Right ventricle myocardium inferior (tissue), 1 donor: ENCODE measurements around the gene TAS1R3. TPM values are rescaled to one million over a fixed set of nuclear protein-coding genes. Genes with fewer than 3 reads are reported as not detected.

Experiments used
- ATAC-seq: fragments of 200-7000 bp; cut with Tn5 transposase; one replicate; pipeline ENCODE4 v1.9.1; 2020; ENCODE audit warnings: mild to moderate bottlenecking, moderate library complexity
- DNase-seq: peaks from one replicate; pipeline ENCODE4 v3.0.0; 2021; ENCODE audit errors: missing footprints
- intact Hi-C: fragments of 100-400 bp; cut with DNase I; formaldehyde crosslinking; loops from one replicate; pipeline ENCODE4 v1.11.0; 2022
- total RNA-seq: library from RNA; stranded (reverse); fragmentation: NEBNext Ultra II Directional; extraction: Animal tissue kit (Norgen Biotek cat#: 25700); gene quantifications from one replicate; pipeline ENCODE4 v1.2.1, GENCODE V29; 2021
- donor health status: DM: no; HTN: yes; CAD: no; lungs with severe emphysema.

The TAS1R3 gene
- total RNA-seq, 1 donor from 2014 or later: 0.51 TPM

DNA sequence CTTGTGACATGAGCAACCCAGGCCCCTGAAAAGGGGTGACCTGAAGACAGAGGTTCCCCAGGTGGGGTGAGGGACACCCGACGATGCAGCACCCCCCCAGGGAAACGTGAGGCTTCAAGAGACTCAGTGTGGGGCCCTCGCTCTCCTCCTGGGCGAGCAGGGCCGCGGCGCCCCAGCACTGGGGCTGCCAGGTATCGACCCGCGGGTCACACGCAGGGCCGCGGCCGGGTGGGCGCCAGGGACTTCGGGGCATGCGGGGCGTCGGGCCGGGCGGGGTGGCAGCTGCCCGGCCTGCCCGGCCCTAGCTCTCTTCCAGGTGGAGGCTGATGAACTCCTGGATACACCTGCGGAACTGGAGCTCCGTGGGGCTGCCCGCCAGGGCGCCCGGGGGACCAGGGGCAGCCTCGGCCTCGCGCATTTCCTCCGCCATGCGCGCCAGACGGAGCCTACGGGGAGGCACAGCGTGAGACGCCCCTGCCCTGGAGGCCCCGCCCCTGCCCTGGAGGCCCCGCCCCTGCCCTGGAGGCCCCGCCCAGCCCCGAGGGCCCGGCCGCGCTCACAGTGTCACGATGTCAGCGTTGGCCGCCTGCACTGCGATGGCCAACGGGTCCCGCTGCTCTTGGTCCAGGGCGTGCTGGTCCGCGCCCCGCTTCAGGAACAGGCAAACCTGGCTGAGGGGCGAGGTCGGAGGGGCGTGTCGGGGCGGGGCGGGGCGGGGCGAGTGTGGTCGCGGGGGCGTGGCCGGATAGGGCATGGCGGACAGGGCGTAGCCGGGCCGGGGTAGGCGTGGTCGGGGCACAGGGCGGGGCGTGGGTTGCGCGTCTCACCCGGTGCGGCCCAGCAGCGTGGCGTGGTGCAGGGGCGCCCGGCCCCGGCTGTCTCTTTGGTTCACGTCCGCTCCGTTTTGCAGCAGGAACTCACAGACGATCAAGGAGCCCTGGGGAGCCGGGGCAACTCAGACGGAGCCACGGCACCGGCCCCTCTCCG is 37.5 kb upstream of the TAS1R3 start:
- intact Hi-C loops: no loop called here
- no peak for DNase-seq
- no peak for ATAC-seq

DNA sequence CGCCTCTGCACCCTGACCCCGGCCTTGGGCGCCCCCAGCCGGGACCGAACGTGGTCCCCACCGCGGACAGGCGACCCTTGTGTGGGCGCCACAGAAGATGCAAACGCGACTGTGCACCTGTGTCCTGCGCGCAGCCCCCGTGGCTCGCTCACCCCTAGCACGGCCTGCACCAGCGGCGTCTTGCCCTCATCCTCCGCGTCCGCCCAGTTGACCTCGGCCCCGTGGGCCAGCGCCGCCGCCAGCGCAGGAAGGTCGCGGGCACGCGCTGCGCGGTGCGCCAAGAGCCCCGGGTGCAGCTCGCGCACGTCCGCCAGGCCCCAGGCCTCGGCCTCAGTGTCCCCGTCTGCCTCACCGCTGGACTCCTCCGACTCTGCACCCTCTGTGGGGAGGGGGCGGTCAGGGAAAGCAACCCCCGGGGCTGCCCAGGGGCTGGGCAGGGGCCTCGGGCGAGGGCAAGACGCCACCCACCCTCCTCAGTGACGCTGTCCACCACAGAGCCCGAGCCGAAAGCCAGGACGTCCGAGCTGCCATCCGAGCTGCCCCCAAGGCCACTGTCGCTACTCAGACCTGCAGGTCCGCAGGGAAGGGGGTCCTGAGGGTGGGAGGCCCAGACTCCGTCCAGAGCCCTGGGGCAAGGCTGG is 36.7 kb upstream of the TAS1R3 start:
- intact Hi-C loops: no loop called here
- ATAC-seq (no peak), DNase-seq (no peak)

DNA sequence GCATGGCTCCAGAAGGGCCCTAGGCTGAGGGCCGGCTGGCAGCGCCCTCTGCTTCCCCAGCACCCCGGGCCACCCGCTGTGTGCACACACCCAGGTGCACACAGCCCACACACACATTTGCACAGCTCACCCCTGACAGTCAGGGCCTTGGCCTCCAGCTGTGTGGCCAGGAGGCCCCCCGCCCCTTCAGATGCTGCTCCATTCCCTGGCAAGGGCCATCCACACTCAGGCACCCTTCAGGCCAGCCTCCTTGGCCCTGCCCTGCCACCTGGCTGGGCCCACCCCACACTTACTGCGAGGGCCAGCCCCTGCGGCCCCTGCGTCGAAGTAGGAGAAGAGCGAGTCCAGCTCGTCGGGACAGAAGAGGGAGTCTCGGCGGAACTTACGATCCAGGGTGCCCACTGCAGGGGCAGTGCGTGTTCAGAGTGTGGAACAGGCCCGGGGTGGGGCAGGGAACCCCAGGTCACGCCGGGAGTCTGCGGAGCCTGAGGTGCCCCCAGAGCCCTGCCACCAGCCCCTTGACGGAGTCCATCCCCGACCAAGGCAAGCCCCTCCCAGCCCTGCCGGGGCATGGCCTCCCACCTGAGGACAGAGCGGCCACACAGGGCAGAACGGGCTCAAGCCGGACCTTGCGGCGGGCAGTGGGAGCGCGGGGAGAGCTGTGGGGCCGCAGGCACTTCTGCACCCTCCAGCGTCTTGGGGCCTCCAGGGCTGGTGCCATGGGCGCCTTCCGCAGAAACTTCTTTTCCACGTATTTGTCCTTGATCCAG is 35.7 kb upstream of the TAS1R3 start:
- ATAC-seq (no peak), DNase-seq (no peak)
- intact Hi-C loops: no loop called here

DNA sequence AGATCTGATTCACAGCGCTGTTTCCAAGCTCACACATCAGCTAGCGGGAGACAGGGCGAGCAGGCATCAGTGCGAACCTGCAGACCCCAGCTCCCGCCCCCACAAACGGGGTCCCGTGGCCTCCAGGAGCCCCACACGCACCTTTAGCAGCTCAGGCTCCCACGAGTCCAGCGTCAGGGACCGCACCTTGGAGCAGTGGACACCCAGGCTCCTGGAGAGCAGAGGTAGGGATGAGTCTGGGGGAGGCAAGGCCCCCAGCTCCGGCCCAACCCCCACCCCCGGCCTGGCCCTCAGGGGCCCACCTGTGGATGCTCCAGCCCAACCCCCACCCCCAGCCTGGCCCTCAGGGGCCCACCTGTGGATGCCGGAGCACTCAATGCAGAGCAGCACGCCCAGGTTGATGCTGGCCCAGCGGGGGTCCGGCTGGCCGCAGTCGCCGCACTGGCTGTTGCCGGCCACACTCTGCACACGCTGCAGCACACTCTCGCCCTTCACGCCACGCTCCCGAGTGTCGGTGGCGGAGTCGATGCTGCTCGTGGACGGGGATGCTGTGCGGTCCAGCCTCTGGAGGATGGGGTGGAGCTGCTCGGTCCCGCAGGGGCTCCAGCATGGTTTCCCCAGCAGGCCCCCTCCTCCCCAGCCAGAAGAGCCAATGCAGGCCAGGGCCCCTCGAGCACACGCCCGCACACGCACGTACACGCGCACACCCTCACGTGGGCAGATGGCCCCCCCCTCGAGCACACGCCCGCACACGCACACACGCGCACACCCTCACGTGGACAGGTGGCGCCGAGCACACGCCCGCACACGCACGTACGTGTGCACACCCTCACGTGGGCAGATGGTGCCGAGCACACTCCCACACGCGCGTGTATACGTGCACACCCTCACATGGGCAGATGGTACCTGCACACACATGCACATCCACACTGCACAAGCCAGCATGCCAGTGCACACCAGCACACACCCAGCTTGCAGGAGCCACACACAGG is 34.7 kb upstream of the TAS1R3 start:
- intact Hi-C loops: no loop called here
- DNase-seq (no peak), ATAC-seq (no peak)

DNA sequence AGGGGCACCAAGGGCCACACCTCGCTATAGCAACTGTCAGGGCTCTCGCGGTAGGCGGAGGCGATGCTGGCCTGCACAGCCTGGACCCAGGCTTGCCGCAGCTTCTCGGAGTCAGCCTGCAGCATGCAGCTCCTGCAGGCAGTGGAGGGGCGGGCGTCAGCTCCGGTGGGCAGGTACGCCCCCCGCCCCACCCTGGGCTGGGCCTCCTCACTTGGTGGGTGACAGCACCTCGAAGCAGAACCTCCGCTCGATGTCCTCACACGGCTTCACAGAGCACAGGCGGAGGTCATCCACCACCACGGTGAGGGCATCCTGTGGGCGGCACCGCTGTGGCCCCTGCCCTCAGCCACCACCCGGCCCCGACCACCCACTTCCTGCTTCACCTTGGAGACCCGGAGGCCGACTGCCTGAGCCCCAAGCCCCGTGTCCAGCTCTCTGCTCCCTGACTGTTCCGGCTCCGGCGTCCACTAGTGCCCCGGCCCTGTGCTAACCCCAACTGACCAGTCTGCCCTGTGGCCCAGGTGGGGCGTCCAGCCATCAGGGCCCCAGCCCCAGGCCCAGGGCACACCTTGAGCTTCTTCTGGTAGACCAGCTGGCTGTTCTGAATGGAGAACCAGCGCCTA is 33.2 kb upstream of the TAS1R3 start:
- intact Hi-C loops: no loop called here
- no peak for DNase-seq
- no peak for ATAC-seq

DNA sequence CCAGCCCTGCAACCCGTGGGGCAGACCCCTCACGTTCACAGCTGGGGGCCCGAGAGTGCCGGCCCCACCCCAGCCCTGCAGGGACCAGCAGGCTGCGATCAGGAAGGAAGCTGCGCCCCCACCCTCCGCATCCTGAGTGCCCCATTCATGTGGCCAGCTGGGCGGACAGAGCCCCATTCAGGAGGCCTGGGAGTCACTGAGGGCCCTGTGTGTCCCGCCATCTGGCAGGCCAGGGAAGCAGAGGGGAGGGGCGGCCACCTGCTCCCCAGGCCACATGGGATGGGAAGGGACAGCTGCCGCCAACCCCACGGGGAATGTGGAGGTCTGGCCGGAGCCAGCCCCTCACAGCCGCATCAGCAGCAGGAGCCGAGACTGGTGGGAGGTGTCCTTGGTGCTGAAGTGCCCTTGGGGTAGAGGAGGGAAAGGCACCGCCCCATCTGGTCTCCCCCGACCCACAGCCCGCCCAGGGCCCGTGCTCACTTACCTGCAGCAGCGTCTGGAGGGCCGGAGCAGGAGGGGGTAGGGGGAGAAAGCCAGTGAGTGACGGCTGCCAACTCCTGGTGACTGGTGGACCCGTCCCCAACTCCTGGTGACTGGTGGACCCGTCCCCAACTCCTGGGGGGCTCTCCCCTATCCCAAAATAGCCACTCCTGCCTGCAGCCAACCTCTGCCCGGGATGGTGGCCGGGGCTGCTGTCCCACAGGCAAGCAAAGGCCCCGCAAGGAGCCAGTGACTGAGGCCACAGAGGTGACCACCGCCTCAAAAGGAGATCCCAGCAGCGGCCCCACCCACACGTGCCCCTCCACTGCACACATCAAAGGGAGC is 32.0 kb upstream of the TAS1R3 start:
- no peak for DNase-seq
- intact Hi-C loops: no loop called here
- no peak for ATAC-seq

DNA sequence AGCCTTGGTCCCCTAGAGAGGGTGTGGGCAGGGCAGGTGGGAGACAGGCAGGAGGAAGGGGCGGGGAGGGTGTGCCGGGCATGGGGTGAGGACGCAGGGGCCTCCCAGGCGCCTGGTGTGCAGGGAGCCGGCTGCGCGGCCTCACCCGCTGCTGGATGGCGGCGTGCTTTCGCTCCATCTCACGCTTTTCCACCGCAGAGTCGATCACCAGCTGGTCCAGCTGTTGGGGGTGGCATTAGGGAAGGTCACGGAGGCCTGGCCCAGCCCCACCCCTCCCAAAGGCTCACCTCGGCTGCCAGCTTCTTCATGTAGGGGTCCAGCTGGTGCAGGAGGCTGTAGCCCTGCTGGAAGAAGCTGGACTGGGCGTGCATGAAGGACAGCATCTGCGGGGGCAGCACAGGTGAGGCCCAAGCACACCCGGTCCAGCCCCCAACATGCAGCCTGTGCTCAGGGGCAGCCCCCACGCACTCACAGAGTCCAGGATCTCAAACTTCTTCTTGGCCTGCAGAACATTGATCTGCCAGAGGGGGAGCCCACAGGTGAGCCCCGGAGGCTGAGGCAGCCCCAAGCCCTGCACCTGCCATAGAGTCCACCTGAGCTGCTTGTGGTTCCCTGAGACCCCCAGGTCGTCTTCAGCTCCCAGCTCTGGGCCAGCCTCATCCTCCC is 31.3 kb upstream of the TAS1R3 start:
- ATAC-seq: no peak
- DNase-seq: no peak
- intact Hi-C loops: no loop called here

DNA sequence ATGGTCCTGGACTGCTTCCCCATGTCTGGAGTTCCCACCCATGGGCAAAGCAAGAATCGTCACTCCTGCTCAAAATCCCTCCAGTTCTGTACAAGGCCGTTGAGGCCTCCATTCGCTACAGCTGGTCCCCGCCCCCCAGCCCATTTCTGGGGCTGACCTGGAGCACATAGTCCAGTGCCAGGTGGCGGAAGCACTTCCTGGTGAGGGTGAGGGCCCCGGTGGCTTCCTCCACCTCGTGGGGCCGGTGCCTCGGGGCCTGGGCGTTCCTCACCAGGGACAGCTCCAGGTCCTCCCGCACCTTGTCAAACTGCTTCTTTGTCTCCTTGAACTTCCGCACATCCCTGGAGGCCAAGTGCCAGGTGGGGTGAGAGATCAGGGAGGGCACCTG is 30.7 kb upstream of the TAS1R3 start:
- intact Hi-C loops: no loop called here

DNA sequence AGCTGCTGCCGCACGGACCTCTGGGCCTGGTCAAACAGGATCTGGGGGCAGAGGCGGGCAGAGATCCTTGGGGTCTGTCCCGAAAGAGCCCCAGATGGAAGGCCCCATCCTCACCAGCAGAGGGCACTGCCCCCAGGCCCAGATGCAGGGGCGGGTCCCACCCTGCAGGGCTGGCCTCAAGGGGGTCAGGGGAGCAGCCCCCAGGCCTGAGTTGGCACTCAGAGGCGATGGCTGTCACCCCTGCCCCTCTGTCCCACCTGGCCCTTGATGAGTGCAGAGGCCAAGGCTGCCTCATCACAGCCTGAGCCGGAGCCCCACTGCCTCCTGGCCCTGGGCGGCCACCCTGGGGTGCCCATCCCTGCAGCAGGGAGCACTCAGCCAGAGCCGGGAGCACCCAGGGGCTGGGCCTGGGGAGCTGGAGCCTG is 29.1 kb upstream of the TAS1R3 start:
- DNase-seq (no peak), ATAC-seq (no peak)
- intact Hi-C loops: no loop called here

More for the DNA sequence above, 30.7 kb upstream of the TAS1R3 start:
- no peak for ATAC-seq
- no peak for DNase-seq

DNA sequence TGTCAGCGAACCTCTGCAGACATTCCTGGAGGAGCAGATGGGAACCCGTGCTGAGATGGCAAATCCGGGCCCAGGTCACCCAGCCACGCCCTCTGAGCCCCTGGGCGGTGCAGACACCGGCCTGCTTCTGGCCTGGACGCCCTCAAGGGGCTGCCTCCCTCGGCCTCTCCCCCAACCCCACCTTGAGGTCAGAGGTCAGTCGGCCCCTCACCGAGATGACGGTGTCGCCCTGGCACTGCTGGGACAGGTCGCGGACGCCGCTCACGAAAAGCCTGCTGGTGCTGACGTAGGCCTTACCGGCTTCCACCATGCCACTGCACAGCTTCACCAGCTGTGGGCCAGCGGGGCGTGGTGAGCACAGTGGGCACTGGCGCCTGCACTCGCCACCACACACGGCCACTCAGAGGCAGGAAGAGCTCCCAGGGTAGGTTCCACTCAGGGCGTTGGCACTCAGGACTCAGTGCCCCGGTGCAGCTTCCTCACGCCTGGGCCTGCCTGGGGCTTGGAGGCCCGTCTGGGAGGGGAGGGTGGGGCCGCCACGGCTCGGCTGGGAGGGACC is 28.1 kb upstream of the TAS1R3 start:
- ATAC-seq (no peak), DNase-seq (no peak)
- intact Hi-C loops: no loop called here

DNA sequence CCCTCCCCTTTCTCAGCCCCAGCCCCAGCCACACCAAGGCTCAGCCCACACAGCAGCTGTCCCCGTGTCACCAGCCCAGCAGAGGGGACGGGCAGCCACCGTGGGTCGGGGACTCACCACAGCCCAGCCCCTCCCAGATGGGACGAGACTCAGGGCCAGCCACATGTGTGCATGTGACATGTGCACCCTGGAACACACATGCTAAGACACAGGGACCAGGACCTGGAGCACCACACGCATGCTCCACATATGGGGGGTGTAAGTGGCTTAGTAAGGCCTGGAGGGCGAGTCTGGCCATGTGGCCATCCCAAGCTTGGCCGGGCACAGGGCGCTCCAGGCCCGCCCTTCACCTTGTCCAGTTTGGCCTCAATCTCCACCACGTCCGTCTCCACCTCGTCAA is 27.3 kb upstream of the TAS1R3 start:
- no peak for DNase-seq
- intact Hi-C loops: no loop called here
- no peak for ATAC-seq

DNA sequence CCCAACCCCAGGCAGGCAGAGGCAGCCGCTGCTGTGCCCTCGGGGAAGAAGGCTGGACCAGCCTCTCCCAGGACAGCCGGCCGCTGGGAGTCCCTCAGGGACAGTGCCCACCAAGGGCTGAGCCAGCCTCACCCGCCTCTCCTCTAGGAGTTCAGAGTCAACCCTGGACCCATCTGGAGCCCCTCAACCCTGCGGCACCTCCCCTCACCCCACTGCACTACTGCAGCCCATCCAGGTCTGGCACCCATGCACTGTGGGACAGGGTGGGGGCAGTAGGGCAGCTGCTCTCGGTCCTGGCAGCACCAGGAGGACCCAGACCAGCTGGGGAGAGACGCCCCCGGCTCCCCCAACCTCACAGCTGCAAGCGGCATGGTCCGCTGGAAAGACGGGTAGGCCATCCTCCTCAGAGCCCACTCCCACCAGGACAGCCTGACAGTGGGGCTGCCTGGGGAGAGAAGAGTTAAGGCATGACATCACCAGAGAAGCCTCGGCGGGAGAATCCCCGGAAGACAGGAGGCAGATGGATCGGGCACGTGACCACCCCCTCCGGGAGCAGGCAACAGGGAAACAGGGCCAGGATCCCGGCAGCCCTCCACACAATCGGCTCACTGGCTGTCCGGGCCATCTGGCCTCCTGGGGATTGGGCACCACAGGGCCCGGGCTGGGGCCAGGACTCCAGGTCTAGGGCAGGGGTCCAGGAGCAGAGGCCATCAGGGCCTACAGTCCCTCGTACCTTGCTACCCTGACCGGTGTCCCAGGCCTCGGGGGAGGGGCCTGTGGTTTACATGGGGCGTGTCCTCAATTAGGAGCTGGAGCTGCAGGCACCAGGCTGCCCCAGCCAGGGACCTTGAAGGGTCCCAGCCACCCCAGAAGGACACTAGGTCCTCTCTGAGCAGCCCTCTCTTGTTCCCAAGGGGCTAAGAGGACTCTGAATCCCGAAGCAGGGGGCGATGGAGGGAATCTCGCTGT is 26.5 kb upstream of the TAS1R3 start:
- intact Hi-C loops: no loop called here
- DNase-seq: peak; percentile 90
- ATAC-seq: peak; percentile 18

DNA sequence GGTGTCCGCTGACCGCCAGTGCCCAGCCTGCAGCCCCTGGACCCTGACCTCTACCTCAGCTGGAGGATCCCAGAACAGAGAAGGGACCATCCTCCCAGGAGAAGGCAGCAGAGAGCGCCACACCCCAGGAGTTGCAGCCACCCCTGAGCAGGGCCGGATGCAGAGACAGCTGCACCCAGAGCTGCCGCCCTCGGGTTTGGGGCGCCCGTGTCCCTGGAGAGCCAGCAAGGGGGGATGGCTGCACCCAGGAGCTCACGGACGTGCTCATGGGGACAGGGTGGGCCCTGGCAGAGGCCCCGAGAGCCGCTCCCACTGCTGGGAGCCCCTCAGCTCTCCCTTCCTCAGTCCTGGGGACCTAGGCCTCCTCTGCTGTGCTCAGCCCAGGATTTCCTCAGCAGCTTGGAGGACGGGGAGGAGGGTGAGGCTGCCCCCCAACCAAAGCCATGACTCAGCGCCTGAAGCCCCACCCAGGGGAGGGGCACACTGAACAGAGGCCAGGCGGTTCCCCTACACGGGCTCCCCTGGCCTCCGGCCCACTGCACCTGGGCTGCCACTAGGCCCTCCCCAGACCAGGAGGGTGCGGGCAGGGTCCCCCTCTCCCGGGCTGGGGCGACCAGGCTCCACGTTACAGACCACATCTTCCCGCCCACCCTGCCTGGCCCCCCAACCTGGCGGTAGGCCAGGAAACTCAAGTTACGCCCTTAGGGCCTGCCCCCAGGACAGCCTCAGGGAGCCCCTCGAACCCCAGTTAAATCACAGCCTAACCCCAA is 25.6 kb upstream of the TAS1R3 start:
- intact Hi-C loops: no loop called here
- peak; percentile 83 for DNase-seq

DNA sequence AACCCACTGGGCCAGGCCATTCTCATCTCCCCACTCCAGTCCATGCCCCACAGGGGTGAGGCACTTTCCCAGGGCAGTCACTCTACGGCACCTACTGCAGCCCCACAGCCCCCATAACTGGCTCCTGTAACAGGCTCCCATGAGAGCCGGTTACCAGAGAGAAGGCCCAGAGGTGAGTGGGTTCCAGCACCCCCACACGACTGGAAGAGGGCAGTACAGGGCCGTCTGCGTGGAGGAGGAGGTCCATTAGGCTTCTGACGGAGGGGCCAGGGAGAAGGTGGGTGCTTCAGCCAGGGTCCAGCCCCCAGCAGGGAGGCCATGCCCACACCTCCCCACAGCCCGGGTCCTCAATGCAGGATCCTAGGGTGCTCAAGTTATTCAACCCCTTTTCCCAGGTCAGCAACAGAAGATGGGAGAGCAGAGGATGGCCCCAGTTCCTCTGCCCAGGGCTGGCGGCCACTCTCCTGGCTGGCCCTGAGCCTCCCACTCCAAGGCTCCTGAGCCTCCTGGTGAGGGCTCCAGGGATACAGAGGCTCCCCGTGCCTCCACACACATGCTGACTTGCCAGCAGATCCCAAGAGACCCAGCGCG is 24.9 kb upstream of the TAS1R3 start:
- intact Hi-C loops: no loop called here

More for the DNA sequence above, 25.6 kb upstream of the TAS1R3 start:
- ATAC-seq: peak; percentile 26

More for the DNA sequence above, 24.9 kb upstream of the TAS1R3 start:
- ATAC-seq (no peak), DNase-seq (no peak)
